IPS-NIHi7 (cell line): ENCODE measurements around the gene CUL2.
"Not testable (repeated sequence)": the region's sequence is repeated elsewhere in the genome, so short reads cannot be mapped to it uniquely, and the experiment has no call there.

Source experiments
- DNase-seq: peaks from one replicate; pipeline ENCODE4 v3.0.0; 2012; ENCODE audit warnings: mixed read lengths; ENCODE audit errors: extremely low spot score

Gene CUL2

DNA sequence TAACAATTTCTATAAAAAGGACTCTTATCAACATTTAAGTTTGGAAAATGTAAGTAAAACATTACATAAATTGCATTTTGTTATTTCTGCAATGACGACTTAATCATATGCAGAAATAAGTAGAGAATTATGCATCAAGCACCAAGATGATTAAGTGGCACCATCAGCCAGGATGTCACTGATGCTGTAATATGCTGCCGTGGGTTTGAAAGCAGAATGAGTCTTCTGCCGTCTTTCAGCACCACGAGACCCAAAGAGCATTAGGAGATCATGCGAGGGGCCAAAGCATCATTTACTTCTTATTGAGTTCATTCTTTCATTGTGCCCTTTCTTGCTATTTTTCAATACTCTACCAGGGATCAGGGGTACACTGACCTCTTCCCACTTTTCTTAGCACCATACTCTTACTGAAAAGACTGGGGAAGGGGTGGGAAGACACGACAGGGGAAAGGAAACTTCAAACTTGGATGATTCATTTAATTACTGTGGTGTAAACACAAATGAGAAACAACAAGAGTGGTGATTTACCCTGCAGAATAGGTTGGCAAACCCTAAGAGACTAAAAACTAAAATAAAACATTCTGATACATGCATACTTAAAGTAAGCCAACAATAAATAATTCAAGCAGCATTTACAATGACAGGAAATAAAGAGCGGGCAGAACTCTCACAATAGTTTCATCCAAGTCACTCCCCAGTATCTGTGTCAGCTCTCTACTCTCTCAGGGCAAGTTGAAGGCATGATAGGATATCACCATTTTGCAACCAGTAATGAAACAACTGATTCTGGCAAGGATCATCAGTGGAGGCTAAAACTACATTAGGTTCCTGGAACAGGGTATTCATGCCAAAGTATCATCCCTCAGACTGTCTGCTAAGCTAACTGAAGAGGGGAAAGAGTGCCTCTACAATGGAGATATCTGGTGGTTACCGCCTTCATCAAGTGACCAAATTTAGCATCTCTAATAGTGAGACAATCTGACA, 70.8 kb downstream of the CUL2 start:
- no peak for DNase-seq

DNA sequence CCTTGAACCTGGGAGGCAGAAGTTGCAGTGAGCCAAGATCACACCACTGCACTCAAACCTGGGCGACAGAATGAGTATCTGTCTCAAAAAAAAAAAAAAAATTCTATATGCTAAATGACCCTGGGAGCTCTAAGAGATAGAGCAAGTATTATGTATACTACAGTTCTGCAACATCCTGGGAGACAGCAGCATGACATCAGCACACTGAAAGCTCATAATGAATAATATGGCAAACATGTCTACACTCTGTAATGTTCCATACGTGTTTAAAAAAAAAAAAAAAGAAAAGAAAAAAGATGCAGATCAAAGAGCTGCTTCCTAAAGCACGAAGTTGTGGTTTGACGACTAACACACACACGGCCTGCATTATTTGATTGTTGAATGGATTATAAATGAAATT, 72.5 kb downstream of the CUL2 start:
- DNase-seq: no peak

DNA sequence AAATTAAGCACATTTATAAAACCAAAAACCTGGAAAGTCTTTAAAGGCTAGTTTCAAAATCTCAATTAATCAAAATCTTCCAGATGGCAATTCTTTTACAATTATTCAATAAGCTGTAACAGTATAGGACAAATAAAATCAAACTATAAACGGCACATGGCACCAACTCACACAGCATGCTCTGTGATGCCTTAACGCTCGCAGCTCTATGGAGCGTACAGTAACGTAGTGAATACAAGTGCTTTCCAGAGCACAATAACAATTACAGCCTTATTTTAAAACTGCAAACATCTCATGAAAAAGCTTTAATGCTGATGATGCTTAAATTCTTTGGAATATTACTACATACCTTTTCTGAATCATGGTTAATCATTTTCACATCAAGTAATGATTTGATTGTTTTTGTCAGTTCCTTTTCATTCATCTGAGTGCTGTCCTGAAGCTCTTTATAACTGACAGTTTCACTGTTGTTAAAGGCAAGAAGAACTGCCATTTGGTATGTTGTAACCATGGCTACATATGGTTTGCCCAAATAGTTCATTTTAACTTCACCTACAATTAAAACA, 74.2 kb downstream of the CUL2 start:
- no peak for DNase-seq

DNA sequence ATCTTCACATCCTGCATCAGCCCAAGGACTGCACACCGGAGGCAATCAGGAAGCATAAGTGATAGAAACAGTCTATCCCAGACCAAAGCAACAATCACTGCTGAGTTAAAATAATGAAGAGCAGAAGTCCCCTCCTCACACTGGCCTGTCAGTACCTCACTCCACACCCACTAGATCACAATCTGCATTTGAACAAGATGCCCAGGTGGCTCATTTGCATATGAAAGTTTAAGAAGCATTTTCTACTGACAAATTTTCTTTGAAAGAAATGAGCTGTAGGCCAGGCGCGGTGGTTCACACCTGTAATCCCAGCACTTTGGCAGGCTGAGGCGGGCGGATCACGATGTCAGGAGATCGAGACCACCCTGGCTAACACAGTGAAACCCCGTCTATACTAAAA, 77.4 kb downstream of the CUL2 start:
- peak; percentile 61 for DNase-seq

DNA sequence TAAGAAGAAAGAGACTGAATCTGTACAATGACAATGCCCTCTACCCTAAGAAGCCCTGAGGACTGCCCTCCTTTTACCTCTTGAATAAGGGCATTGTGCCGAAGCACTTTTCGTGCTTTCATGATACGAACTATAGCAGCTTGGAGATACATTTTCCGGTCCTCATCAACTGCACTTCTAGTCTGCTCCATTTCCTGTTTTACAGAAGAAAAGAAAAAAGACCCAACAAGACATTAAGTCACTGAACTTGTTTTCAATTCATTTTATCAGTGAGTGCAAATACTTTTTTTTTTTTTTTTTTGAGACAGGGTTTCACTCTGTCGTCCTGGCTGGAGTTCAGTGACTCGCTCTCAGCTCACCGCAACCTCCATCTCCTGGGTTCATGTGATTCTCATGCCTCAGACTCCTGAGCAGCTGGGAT, 78.4 kb downstream of the CUL2 start:
- no peak for DNase-seq

DNA sequence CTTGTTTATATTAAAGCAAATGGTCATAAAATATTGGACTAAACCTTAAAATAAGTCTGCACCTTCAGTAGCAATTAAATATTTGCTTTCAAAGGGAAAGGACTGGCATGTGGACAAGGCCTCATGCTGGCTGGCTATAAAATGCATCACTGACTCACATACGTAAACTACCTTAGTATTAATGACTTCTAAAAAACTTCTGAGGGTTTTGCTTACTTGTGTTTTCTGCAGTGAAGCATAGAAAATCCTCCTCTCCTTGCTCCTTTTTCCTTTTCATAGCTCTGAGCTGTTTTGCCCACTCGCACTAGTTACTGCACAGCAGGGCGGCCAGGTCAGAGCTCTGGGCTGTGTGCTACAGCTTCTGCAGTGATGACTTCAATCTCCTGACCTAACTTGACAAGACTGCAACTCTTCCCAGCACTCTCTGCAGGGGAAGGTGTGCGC, 82.3 kb downstream of the CUL2 start:
- peak; percentile 20 for DNase-seq

DNA sequence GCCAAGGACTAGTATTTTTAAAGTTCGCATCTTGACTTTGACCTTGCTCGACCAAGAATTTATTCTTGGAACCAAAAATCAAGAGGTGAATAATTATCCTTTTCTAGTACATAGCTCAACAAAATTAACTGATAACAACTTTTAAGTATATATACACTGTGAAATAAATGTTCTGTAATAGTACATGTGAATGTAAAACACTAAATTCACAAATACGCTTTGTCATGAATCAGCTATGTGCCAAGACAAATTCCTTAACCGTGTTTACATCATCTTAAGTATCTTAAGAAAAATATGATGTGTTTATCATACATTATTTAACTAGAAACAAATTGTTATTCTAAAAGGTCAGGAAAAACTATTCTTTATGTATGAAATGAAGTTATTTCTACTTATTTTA, 83.3 kb downstream of the CUL2 start:
- DNase-seq: no peak

DNA sequence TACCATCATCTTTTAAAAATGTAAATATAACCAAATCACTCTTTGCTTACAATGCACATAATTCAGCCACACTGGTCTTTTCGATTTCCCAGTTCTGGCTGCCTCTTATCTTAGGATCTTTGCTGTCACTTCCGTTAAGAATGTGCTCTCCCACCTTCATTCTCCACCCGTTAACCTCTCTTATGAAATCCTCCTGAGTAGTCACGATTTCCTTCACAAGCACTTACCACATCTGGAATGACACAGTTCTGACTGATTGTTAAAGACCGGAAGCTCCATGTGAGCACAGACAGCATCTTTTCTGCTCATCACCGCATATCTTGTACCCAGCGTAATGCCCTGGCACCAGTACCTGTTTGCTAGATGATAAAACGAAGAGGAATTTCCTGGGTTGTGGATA, 84.3 kb downstream of the CUL2 start:
- no peak for DNase-seq

DNA sequence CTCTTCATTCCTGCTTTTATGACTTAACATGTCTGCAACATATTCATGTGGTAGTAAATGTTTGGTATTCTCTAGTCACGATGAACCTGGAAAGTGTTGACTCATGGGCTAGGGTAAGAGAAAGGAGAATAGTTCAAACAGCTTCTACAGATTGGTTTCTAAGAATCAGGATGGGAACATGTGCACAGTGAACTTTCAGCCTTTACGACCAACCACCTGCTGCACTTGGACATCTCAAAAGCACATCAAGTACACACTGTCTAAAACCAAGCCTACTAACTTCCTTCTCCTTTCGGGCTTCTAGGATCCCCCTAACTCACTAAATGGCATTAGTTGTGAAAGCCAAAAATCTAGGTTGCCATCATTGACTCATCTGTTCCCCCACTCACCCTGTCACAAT, 85.5 kb downstream of the CUL2 start:
- no peak for DNase-seq

DNA sequence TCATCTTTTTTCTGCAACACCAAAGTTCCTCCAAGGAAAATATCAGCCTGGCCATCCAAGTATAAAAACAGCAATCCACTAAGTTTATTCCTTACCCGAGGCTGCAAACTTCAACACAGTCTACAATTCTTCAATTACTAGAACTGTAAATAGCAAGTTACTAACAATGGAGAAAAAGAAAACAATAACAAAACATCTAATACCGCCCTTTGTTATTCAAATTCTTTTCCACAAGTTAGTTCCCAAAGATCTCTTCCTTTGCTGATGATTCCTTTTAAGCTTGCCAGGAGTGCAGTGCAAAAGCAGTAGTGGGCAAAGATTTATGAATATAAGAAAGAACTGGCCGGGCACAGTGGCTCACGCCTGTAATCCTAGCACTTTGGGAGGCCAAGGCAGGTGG, 86.2 kb downstream of the CUL2 start:
- DNase-seq: no peak

DNA sequence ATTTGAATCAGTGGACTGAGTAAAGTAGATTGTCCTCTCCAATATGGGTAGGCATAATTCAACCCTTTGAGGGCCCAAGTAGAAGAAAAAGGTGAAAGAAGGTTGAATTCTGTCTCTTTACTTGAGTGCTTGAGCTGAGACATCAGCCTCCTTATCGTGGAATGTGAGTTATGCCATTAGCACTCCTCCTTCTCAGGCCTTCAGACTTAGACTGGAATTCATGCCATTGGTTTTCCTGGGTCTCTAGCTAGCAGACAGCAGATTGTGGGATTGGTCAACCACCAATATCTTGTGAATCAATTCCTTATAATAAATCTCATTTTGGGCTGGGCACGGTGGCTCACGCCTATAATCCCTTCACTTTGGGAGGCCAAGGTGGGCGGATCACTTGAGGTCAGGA, 89.2 kb downstream of the CUL2 start:
- no peak for DNase-seq

DNA sequence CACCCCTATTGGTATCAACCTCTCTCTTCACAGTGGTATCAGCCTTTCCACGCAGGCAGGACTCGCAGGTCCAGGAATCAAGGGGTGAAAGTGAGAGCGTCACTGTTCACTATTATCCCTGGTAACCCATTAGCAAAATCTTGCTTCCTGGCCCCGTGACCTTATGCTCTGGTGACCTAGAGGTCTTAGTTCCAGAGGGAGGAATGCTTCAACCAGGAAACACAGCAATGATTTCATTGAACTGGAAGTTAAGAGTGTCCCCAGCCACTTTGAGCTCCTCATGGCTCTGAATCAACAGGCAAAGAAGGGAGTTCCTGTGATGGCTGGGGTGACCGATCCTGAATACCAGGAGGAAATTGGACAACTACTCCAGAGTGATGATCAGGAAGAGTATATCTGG, 90.6 kb downstream of the CUL2 start:
- DNase-seq: no peak

DNA sequence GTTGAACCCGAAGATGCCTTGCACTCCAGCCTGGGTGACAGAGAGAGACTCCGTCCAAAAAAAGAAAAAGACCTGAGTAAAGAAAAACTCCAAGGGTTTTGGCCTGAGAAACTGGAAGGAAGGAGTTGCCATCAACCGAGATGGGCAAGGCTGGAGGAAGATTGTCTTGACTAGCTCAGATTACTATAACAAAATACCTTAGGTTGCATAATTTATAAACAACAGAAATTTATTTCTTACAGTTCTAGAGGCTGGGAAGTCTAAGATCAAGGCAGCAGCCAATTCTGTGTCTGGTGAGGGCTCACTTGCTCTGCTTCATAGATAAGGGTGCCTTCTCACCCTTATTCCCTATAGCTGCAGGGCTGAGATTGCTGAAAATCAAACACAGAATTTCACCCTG, 91.2 kb downstream of the CUL2 start:
- no peak for DNase-seq

DNA sequence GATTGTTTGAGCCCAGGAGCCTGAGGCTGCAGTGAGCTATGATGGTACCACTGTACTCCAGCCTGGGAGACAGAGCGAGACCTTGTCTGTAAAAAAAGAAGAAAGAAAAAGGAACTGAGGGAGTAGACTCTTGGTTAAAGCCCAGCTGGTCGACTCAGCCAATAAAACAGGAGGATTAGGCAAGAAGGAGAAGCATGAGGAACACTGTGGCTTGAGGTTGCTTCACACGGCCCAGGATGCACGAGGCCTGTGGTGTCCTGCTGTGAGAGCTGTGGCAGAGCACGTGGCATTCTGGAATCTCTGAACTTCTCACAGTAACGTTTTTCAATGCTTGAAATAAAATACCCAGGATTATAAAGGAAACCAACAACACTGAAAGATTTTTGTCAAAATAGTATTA, 93.3 kb downstream of the CUL2 start:
- no peak for DNase-seq

DNA sequence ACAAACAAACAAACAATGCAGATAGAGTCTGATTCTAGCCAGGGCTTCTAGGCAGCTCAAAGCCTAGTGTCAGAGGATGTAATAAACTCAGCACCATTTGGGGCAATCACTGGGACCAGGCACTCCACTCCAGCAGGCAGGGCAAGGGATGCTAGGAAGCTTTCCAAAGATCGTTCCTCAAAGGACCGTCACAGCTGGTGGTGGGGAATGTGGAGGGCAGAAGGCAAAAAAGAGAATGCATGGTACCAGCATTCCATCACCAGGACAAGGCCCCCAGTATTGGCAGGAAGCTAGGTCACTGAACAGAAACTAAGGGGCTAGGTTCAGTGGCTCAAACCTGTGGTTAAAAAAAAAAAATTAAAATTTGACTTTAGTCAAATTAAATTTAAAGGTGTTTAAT, 94.2 kb downstream of the CUL2 start:
- DNase-seq: no peak

DNA sequence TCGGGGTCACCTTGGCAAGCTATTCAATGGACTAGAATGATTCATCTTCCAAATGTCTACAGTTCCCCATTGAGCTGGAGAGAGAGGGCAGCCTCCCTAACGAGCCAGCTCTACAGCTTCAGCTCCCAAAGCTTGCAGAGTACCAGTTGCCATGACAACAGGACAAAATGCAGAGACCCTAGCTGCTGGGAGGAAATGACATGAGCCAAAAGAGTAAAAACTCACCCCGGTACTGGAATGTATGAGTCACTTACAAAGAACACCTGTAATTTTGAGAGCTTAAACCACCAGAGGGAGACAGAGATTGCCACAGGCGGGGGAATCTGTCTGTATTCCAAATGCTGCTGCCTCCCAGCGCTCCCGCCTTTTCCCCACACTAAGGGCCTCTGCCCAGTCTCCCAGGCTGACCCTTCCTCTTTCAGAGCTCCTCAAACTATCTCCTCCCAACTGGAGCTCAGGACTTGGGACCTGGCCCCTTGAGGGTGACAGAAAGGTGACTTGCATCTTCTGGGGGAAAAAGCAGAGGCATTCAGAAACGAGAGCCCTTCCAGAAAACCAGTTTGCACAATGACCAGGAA, 95.5 kb downstream of the CUL2 start:
- peak; percentile 89 for DNase-seq

DNA sequence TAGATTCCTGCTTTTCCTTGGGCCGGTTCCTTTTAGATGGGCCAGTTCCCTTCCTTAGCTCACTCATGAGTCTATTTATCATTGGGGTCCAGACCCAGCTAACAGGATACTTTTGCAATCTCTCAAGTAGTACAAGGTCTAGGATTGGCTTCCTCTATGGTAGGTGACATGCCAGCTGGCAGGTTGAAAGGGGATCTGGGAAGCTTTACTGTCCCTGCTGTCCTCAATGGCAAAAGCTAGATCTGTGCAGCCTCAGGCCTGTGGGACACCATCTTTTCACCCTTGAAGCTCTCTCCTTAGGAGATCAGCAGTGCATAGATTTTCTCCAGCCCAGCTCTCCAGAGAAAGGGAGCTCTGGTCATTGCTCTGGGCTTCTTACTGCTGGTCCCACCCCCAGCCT, 96.4 kb downstream of the CUL2 start:
- no peak for DNase-seq

DNA sequence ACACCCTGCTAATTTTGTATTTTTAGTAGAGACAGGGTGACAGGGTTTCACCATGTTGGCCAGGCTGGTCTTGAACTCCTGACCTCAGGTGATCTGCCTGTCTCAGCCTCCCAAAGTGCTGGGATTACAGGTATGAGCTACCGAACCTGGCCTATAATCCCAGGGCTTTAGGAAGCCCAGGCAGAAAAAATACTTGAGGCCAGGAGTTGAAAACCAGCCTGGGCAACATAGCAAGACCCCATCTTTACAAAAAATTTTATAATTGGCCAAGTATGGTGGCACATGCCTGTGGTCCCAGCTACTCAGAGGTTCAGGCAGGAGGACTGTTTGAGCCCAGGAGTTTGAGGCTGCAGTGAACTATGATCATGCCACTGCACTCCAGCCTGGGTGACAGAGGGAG, 99.0 kb downstream of the CUL2 start:
- DNase-seq: not testable (repeated sequence)

DNA sequence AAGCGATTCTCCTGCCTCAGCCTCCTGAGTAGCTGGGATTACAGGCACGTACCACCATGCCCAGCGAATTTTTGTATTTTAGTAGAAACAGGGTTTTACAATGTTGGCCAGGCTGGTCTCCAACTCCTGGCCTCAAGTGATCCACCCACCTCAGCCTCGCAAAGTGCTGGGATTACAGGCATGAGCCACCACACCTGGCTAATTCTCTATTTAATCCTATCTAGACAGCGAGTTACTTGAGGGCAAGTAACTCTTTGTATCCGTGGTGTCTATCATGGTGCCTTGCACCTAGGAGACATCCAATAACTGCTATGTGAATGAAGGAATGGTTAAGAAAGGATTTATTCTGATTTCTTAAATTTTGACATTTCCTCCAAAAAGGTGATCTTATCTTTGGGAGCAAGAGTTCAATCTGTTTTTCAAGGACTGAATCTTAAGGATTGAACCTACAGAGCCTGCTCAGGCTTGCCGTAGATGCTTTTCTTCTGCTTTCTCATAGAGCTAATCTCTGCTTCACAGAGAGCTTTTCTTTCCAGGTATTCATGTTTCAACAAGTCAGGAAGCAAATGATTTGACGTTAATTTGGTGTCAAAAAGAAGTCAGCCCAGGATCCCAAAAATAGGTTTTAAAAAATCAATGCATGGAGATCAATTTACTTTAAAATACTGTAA, 101.6 kb downstream of the CUL2 start:
- no peak for DNase-seq

DNA sequence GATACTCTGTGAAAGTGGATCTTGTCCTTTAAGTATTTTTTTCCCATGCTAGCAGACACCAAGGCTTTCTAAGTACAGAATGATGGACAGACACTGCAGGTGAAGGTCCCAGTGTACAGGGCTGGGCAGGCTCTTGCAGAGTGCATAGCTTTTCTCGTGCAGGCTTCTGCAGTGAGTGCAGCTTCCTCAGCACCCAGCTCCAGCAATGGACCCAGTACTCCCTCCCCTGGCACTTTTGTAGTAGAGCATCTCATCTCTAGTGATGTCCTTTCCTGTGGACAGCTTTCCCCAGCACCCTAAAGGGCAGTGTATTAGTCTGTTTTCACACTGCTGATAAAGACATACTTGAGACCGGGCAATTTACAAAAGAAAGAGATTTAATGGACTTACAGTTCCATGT, 104.3 kb downstream of the CUL2 start:
- DNase-seq: peak; percentile 57

DNA sequence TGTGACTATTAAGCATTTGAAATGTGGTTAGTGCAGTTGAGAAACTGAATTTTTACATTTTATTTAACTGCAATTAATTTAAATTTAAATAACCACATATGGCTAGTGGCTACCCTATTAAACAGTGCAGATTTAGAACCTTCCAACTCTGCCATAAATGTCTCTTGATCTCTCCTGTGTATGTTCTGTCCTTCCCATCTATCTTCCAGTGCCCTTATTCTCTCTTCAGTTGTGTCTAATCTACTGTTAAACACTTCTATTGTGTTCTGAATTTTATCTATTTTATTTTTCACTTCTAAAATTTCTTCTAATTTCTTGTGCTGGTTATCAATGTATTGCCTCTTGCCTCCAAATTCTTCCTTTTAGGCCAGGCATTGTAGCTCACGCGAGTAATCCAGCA, 105.0 kb downstream of the CUL2 start:
- DNase-seq: no peak

DNA sequence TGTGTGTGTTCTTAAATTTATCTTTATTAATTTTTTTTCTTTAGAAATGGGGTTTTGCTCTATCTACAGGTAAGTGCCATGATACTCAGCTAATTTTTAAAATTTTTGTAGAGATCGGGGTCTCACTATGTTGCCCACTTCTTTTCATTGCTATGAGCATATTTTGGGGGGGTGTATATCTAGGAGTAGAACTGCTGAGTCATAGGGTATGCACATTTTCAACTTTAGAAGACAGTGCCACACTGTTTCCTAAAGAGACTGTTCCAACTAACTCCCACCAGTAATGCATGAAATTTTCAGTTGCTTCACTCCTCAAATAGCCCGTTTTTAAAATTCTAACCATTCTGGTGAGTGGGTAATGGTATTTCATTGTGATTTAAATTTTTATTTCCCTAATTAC, 108.3 kb downstream of the CUL2 start:
- DNase-seq: no peak
